AG04450 (cell line): ENCODE results near the gene TTC23. TPM values are rescaled to one million over a fixed set of nuclear protein-coding genes. Genes with fewer than 3 reads are reported as not detected.

Source experiments
- CTCF ChIA-PET: fragments of 300-600, 350-600 bp; formaldehyde crosslinking; extraction: SDS; loops from one replicate; lab custom pipeline; 2022; ENCODE audit warnings: antibody characterized with exemption, inconsistent platforms; lab: Charles Lee
- POLR2A ChIA-PET: fragments of 350-600 bp; formaldehyde crosslinking; extraction: SDS; loops from one replicate; lab custom pipeline; 2021; ENCODE audit warnings: antibody characterized with exemption, inconsistent platforms; lab: Yijun Ruan, JAX
- DNase-seq: peaks from one replicate; pipeline ENCODE4 v3.0.0-alpha.2; 2011; ENCODE audit warnings: low read depth, low spot score
- H3K27ac ChIP-seq: one replicate; pipeline ENCODE4 v1.5.1; 2012; ENCODE audit warnings: low read depth, low read length, control low read depth
- H3K27me3 ChIP-seq: one replicate; pipeline ENCODE4 v1.6.0; 2012; ENCODE audit warnings: low read length; ENCODE audit not compliant: control insufficient read depth, insufficient read depth
- H3K4me3 ChIP-seq: 2 replicates; pipeline ENCODE4 v1.5.1; 2011; ENCODE audit warnings: mild to moderate bottlenecking, low read depth, low read length, control low read depth
- H3K9me3 ChIP-seq: 2 replicates; pipeline ENCODE4 v1.5.1; 2012; ENCODE audit warnings: low read length; ENCODE audit not compliant: control insufficient read depth, insufficient read depth
- CTCF ChIP-seq: IDR thresholded peaks from 2 replicates; pipeline ENCODE4 v1.5.1; 2011; ENCODE audit warnings: low read depth, low read length, control low read depth, inconsistent platforms
- polyA plus RNA-seq: library from polyadenylated mRNA; depleted of rRNA; stranded (reverse); fragments of >200 nt; gene quantifications from 2 replicates; pipeline ENCODE4 v1.2.3, GENCODE V29; 2011

The TTC23 gene
- polyA plus RNA-seq, 1 experiment: 7.2 TPM

GRCh38 chr15:99131441-99132023 is 117.8 kb downstream of the TTC23 start:
- H3K27me3 ChIP-seq: no peaks in the 10 kb centered on the region
- no peak overlapping the region for H3K27ac ChIP-seq
- DNase-seq: no peak
- no peak overlapping the region for H3K4me3 ChIP-seq
- H3K9me3 ChIP-seq: peaks cover 2% of the 10 kb centered on the region; the same call in 1 of the 2 replicates
- POLR2A ChIA-PET: no interaction called here
- TF ChIP-seq CTCF: no peak
- CTCF ChIA-PET: interaction anchor here (0.6 kb wide), 1 partner anchor 82 kb away, joined by 3 read pairs; no protein-coding TSS in a partner anchor

- Histone ChIP-seq H3K4me3 (no peak overlapping the region), H3K27me3 (no peaks in the 10 kb centered on the region), H3K9me3 (peaks cover 2% of the 10 kb centered on the region; the same call in 1 of the 2 replicates), H3K27ac (no peak overlapping the region)
- ChIA-PET POLR2A (no interaction called here), CTCF (interaction anchor here (0.6 kb wide), 1 partner anchor 82 kb away, joined by 3 read pairs; no protein-coding TSS in a partner anchor)
- no peak for TF ChIP-seq CTCF
- no peak for DNase-seq
Measured at GRCh38 chr15:99130765-99131440, 118.5 kb downstream of the TTC23 start.

- no peak overlapping the region for H3K27ac ChIP-seq
- no peak overlapping the region for H3K4me3 ChIP-seq
- peaks cover 2% of the 10 kb centered on the region; the same call in 1 of the 2 replicates for H3K9me3 ChIP-seq
- ChIA-PET POLR2A (no interaction called here), CTCF (interaction anchor here (3.4 kb wide), 1 partner anchor 29 kb away, joined by 13 read pairs; no protein-coding TSS in a partner anchor)
- no peak for DNase-seq
- no peaks in the 10 kb centered on the region for H3K27me3 ChIP-seq
- no peak for TF ChIP-seq CTCF
Measured at GRCh38 chr15:99130314-99130713, 119.1 kb downstream of the TTC23 start.

GRCh38 chr15:99129644-99130043 is 119.7 kb downstream of the TTC23 start:
- no peak for TF ChIP-seq CTCF
- POLR2A ChIA-PET: no interaction called here
- no peaks in the 10 kb centered on the region for H3K27me3 ChIP-seq
- H3K9me3 ChIP-seq: peaks cover 2% of the 10 kb centered on the region; the same call in 1 of the 2 replicates
- DNase-seq: no peak
- H3K4me3 ChIP-seq: no peak overlapping the region
- H3K27ac ChIP-seq: no peak overlapping the region
- CTCF ChIA-PET: interaction anchor here (3.4 kb wide), 1 partner anchor 28 kb away, joined by 13 read pairs; no protein-coding TSS in a partner anchor

- POLR2A ChIA-PET: no interaction called here
- H3K27ac ChIP-seq: no peak overlapping the region
- CTCF ChIA-PET: interaction anchor here (3.4 kb wide), 1 partner anchor 27 kb away, joined by 13 read pairs; no protein-coding TSS in a partner anchor
- no peaks in the 10 kb centered on the region for H3K27me3 ChIP-seq
- DNase-seq: no peak
- no peak for TF ChIP-seq CTCF
- no peak overlapping the region for H3K4me3 ChIP-seq
- H3K9me3 ChIP-seq: peaks cover 2% of the 10 kb centered on the region; the same call in 1 of the 2 replicates
Measured at GRCh38 chr15:99128411-99128810, 121.0 kb downstream of the TTC23 start.
